Choroid plexus epithelial cell (primary cell): Measurements from ENCODE around the gene CCDC141.
A peak's percentile ranks its signal among the peaks of the same experiment; 100 is the strongest.

Experiments
- DNase-seq: peaks from one replicate; pipeline ENCODE4 v3.0.0-alpha.2; 2010; ENCODE audit warnings: low read depth
- H3K4me3 ChIP-seq: 2 replicates; pipeline ENCODE4 v1.5.1; 2011; ENCODE audit warnings: low read depth, mild to moderate bottlenecking, control low read depth, low read length, moderate library complexity
- TF ChIP-seq, protein P1 (sequence below): conservative IDR thresholded peaks from 2 replicates; pipeline ENCODE4 v1.5.1; 2011; ENCODE audit warnings: low read depth, mild to moderate bottlenecking, control low read depth, inconsistent platforms, low read length, moderate library complexity

Gene CCDC141

DNA sequence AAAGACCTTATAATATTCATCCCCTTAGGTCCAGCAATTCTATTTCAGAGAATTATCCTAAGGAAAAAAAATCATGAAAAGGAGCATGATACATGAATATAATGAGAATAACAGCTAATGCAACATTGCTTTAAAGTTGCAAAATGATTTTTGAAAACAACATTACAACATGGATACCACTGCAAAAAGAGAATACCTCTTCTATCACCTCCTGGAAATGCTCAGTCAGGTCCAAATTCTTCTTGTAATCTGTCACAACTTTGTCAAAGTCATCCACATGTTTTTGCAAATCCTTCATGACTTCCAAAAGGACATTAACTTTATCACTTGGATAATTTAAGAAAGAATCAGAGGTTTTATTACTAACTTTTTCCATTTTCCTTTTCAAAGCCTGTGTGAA is 194.8 kb downstream of the CCDC141 start:
- DNase-seq: peak; percentile 24
- TF ChIP-seq, protein P1, sequence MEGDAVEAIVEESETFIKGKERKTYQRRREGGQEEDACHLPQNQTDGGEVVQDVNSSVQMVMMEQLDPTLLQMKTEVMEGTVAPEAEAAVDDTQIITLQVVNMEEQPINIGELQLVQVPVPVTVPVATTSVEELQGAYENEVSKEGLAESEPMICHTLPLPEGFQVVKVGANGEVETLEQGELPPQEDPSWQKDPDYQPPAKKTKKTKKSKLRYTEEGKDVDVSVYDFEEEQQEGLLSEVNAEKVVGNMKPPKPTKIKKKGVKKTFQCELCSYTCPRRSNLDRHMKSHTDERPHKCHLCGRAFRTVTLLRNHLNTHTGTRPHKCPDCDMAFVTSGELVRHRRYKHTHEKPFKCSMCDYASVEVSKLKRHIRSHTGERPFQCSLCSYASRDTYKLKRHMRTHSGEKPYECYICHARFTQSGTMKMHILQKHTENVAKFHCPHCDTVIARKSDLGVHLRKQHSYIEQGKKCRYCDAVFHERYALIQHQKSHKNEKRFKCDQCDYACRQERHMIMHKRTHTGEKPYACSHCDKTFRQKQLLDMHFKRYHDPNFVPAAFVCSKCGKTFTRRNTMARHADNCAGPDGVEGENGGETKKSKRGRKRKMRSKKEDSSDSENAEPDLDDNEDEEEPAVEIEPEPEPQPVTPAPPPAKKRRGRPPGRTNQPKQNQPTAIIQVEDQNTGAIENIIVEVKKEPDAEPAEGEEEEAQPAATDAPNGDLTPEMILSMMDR: no peak
- no peak overlapping the region for H3K4me3 ChIP-seq

DNA sequence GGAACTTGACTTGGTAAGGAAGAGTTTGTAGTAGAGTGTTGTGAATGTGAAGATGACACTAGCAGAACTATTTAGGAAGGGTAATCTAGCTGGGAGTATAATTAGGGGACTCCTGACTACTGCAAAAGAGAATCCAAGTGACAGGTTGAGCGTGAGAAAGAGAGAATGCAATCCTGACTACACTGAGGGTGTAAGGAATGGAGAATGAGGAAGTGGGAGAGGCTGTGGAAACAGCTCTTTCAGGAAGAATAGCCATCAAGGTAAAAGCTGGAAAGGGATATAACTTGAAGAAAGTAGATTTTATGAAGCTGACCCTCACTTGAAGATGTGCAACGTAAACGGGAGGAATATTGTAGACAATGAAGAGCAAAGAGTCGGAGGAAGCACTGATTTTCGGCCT is 201.6 kb downstream of the CCDC141 start:
- TF ChIP-seq, protein P1: no peak
- DNase-seq: no peak
- no peak overlapping the region for H3K4me3 ChIP-seq

DNA sequence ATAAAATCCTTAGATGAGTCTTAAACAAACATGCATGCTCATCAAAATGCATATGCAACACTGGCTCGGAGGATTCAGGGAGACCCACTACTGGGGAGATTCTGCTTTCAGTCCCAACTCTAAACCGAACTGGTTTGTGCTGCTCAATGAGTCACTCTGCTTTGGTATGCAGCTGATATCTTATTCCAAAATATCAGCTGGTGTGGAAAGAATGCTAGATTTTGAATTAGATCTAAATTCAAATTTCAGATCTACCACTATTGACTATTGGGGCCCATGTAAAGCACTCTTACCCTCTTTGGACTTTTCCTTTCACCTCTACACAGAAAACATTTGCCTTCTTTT is 203.5 kb downstream of the CCDC141 start:
- TF ChIP-seq, protein P1: no peak
- no peak overlapping the region for H3K4me3 ChIP-seq
- peak; percentile 71 for DNase-seq

DNA sequence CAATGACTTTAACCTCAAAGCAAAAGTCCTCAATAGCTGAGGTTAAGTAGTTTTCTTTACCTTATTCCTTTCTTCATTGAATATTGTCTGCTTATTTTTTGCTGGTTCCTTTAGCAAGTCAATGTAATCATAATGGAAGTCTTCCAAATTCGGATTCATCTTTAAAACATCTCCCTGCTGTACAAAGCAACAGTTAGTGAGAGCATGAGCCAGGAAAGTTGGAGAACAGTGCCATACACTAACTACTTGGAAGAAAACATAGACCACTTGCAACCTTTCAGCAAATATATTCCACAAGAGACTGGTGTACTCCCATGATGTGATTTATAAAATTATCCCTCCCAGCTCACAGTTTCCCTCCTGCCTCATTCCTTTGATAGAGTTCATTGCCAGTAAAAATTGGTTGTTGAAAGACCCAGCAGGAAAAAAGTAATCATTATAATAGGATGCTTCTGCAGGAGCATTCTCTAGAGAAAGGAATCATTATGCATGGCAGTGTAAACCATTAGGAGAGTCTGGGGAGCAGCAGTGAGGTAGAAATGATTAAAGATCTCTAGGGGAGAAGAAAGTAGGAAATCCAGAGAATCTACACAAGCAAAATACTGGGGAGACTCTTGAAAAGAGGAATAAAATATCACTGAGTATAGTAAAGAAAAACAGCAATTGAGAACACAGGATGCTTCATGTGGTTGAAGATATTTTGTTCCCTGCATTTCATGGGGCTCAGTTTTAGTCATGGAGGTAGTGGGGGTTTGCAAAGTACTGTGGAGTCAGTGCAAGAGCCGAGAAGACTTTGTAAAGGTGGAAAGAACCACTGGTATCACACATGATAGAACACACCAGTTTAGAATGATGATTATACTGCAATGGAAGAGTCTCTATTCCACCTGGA is 204.1 kb downstream of the CCDC141 start:
- DNase-seq: peak; percentile 71
- H3K4me3 ChIP-seq: no peak overlapping the region
- TF ChIP-seq, protein P1: no peak

DNA sequence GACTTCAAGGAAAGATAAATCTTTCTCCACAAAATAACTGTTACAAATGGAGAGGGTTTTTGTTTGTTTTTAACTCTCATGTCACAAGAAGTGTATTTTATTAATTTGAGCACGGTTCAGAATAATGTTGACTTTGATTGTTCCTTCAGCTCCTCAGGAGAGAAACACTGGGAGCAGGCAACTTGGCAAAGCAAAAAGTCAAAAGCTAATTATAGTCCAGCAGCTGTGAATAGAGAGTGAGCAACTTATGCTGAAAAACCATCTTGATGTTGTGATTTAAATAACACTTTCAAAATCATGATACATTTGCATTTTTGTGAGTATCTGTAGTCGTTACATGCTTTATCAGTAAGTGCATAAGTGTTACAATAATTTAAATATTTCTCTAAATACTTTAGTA is 205.2 kb downstream of the CCDC141 start:
- TF ChIP-seq, protein P1: no peak
- no peak overlapping the region for H3K4me3 ChIP-seq
- DNase-seq: no peak

DNA sequence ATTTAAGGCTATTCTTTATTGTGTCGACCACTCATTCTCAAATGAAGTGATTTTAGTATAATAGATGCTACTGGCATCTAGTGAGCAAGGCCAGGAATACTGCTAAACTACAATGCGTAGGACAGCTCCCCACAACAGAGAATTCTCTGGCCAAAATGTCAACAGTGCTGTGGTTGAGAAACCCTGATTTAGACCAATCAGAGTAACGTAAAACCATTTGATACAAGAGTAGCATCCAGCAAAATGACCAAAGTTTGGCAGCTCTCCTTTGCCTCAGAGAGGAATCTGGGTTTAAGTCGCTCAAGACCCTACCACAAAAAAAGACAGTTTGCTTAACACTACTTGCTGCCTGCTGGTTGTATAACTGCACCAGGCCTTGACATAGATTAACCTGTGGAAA is 205.7 kb downstream of the CCDC141 start:
- no peak for DNase-seq
- TF ChIP-seq, protein P1: no peak
- H3K4me3 ChIP-seq: no peak overlapping the region

DNA sequence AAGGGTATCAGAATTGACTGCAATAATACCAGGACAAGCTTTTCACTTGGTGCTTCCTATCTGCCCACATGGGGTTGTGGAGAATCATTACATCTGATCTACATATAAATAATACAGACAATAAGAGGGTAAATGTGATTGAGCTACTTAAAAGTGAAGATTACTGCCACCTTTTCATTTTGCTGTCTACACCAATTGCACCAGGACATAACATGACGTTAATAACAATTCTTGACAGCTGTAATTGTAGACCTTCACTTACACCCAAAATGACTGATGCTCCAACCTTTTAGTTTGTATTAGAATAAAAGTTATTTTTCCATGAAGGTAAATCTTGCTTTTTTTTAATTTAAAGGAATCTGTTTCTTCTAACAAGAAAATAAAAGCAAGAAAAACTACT is 206.2 kb downstream of the CCDC141 start:
- TF ChIP-seq, protein P1: no peak
- DNase-seq: no peak
- H3K4me3 ChIP-seq: no peak overlapping the region
